Neuronal stem cell (in vitro differentiated cells): ENCODE measurements around the gene C16orf78. TPM values are rescaled to one million over a fixed set of nuclear protein-coding genes. Genes with fewer than 3 reads are reported as not detected.

ENCODE experiments used
- DNase-seq: peaks from one replicate; pipeline ENCODE4 v3.0.0-alpha.2; 2013; ENCODE audit warnings: low spot score
- H2AFZ ChIP-seq: one replicate; pipeline ENCODE4 v1.6.1; 2013; ENCODE audit warnings: mild to moderate bottlenecking, low read length, inconsistent platforms
- H2AK5ac ChIP-seq: 2 replicates; pipeline ENCODE4 v1.6.1; 2013; ENCODE audit warnings: low read depth, mild to moderate bottlenecking, inconsistent platforms, low read length, moderate library complexity, mixed read lengths
- H2BK120ac ChIP-seq: 2 replicates; pipeline ENCODE4 v1.6.1; 2013; ENCODE audit warnings: low read depth, mild to moderate bottlenecking, inconsistent platforms, low read length, moderate library complexity, mixed read lengths
- H2BK12ac ChIP-seq: one replicate; pipeline ENCODE4 v1.6.1; 2013; ENCODE audit warnings: low read length, inconsistent platforms
- H2BK15ac ChIP-seq: 2 replicates; pipeline ENCODE4 v1.6.1; 2013; ENCODE audit warnings: mild to moderate bottlenecking, low read length, inconsistent platforms, mixed read lengths
- H2BK5ac ChIP-seq: one replicate; pipeline ENCODE4 v1.6.1; 2013; ENCODE audit warnings: inconsistent platforms, mild to moderate bottlenecking, low read length, moderate library complexity
- H3K14ac ChIP-seq: one replicate; pipeline ENCODE4 v1.6.1; 2013; ENCODE audit warnings: low read length, inconsistent platforms
- H3K18ac ChIP-seq: 2 replicates; pipeline ENCODE4 v1.6.1; 2013; ENCODE audit warnings: low read length, inconsistent platforms
- H3K23ac ChIP-seq: 2 replicates; pipeline ENCODE4 v1.6.1; 2013; ENCODE audit warnings: low read depth, mild to moderate bottlenecking, mixed read lengths, low read length, inconsistent platforms; ENCODE audit not compliant: poor library complexity
- H3K27ac ChIP-seq: replicated peaks from 3 replicates; pipeline ENCODE4 v1.5.1; 2013; ENCODE audit warnings: low read length, inconsistent platforms
- H3K27me3 ChIP-seq, 3 experiments: 2 replicates each; pipeline ENCODE4 v1.6.1; 2013; ENCODE audit warnings: low read length in 3 of 3, mild to moderate bottlenecking in 2 of 3, inconsistent platforms in 1 of 3, low read depth in 1 of 3, mixed read lengths in 1 of 3, moderate library complexity in 1 of 3; ENCODE audit not compliant: control insufficient read depth in 3 of 3, insufficient read depth in 3 of 3
- H3K36me3 ChIP-seq, 2 donors: replicated peaks in 1 of 2; 2 replicates each; pipeline ENCODE4 v1.6.1; 2013; ENCODE audit warnings: low read length in 2 of 2; ENCODE audit not compliant: control insufficient read depth in 2 of 2, insufficient read depth in 2 of 2
- H3K4ac ChIP-seq: 2 replicates; pipeline ENCODE4 v1.6.1; 2013; ENCODE audit warnings: inconsistent platforms, mild to moderate bottlenecking, low read length, moderate library complexity
- H3K4me1 ChIP-seq, 2 donors: 1 replicate in 1 of 2; 2 replicates in 1 of 2; pipeline ENCODE4 v1.6.1; 2013; ENCODE audit warnings: low read length in 2 of 2, low read depth in 1 of 2; ENCODE audit not compliant: control insufficient read depth in 2 of 2, insufficient read depth in 1 of 2
- H3K4me2 ChIP-seq: one replicate; pipeline ENCODE4 v1.6.1; 2013; ENCODE audit warnings: mild to moderate bottlenecking, low read length, inconsistent platforms; ENCODE audit not compliant: insufficient read depth, poor library complexity, severe bottlenecking
- H3K4me3 ChIP-seq, 2 donors: 2 replicates each; pipeline ENCODE4 v1.5.1; 2013; ENCODE audit warnings: low read length in 2 of 2, mild to moderate bottlenecking in 2 of 2, inconsistent platforms in 1 of 2, moderate library complexity in 1 of 2
- H3K79me1 ChIP-seq: one replicate; pipeline ENCODE4 v1.6.1; 2013; ENCODE audit warnings: low read depth, mild to moderate bottlenecking, inconsistent platforms, low read length, moderate library complexity
- H3K9ac ChIP-seq: one replicate; pipeline ENCODE4 v1.6.1; 2013; ENCODE audit warnings: mild to moderate bottlenecking, low read depth, low read length, inconsistent platforms; ENCODE audit not compliant: poor library complexity
- H3K9me3 ChIP-seq, 2 donors: replicated peaks in 1 of 2; 2 replicates each; pipeline versions ENCODE3 to v1.6.1; 2013; ENCODE audit warnings: low read length in 2 of 2, mild to moderate bottlenecking in 2 of 2, inconsistent platforms in 1 of 2, low read depth in 1 of 2, mixed read lengths in 1 of 2, moderate library complexity in 1 of 2; ENCODE audit not compliant: control insufficient read depth in 2 of 2, insufficient read depth in 1 of 2
- H4K8ac ChIP-seq: one replicate; pipeline ENCODE4 v1.6.1; 2013; ENCODE audit warnings: low read depth, mild to moderate bottlenecking, inconsistent platforms, low read length, moderate library complexity
- H4K91ac ChIP-seq: one replicate; pipeline ENCODE4 v1.6.1; 2013; ENCODE audit warnings: low read length, low read depth, mild to moderate bottlenecking, inconsistent platforms; ENCODE audit not compliant: poor library complexity
- WGBS, 2 donors: extraction: QIAGEN DNeasy Blood & Tissue Kit; methylation state at CpG; one replicate each; pipeline ENCODE4 v1.1.7; 2013; ENCODE audit warnings: missing lambda C conversion rate in 2 of 2, mixed read lengths in 1 of 2; ENCODE audit not compliant: insufficient read length in 2 of 2, insufficient replicate concordance in 1 of 2; ENCODE audit errors: extremely low coverage in 2 of 2; 5-methylcytosine and 5-hydroxymethylcytosine counted together
- polyA plus RNA-seq, 2 experiments: library from polyadenylated mRNA; stranded (reverse); fragments of 200-250 nt; gene quantifications; one replicate each; pipeline ENCODE4 v1.2.3, GENCODE V29; 2013

The C16orf78 gene, protein sequence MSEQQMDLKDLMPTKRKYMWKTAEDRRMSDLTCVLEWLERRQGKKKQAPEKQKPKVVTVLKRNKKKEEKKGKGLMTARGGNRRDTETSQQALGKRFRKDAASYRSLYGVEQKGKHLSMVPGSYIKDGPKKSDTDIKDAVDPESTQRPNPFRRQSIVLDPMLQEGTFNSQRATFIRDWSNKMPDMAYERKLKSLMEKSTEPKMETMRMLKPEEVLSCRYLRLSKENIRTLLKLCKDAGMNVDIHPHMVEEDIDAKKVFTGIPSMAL
- not detected for polyA plus RNA-seq (2013, experiment 1 of 2)
- polyA plus RNA-seq (2013, experiment 2 of 2) = not detected

DNA sequence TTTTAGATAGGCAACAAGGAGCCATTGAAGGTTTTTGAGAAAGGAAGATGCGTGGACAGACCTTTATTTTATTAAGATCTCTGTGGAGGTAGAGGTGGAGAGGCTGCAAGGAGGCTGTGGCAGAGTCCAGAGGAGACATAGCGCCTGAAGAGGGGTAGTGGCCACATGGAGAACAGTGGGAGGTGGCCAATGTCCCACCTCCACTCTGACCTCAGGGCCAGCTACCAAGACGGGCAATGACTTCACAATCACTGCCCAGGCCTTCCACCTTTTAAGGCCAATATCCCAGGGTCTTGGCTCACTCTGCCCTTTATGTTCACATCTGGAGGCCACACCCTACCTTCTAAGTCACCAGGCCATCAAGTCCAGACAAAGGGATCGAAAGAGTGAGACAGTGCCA, at the start of gene C16orf78:
TSS of gene C16orf78 (plus strand) at position 301 of the 400 bp plus-strand sequence. CDS start 136 bp downstream, outside the sequence.
- H3K18ac ChIP-seq = no peak within 1 kb of the TSS
- H3K79me1 ChIP-seq = no peaks in the 10 kb centered on the region
- H2BK120ac ChIP-seq = no peak within 1 kb of the TSS
- no peak within 1 kb of the TSS for H2BK15ac ChIP-seq
- no peak within 1 kb of the TSS for H2BK12ac ChIP-seq
- no peak within 1 kb of the TSS for H3K23ac ChIP-seq
- no peak within 1 kb of the TSS for H3K14ac ChIP-seq
- no peak within 1 kb of the TSS for H4K91ac ChIP-seq
- no peak within 1 kb of the TSS for H3K4me2 ChIP-seq
- WGBS, 2 donors = no CpG with 5 or more reads among the region's 4 CpGs
- no peak within 1 kb of the TSS for H3K27ac ChIP-seq
- H2AK5ac ChIP-seq = no peak within 1 kb of the TSS
- peaks cover 0 to under 1% (median 0%) of the 10 kb centered on the region in 3 experiments for H3K27me3 ChIP-seq
- no peak within 1 kb of the TSS for H4K8ac ChIP-seq
- H3K4me1 ChIP-seq = no peaks in the 10 kb centered on the region
- H3K36me3 ChIP-seq = no peaks in the 10 kb centered on the region
- H3K4ac ChIP-seq = no peak within 1 kb of the TSS
- no peaks in the 10 kb centered on the region for H3K9me3 ChIP-seq
- H2BK5ac ChIP-seq = no peak within 1 kb of the TSS
- no peak within 1 kb of the TSS for H2AFZ ChIP-seq
- no peak within 1 kb of the TSS for H3K9ac ChIP-seq
- no peak within 1 kb of the TSS for H3K4me3 ChIP-seq
- no peak for DNase-seq

DNA sequence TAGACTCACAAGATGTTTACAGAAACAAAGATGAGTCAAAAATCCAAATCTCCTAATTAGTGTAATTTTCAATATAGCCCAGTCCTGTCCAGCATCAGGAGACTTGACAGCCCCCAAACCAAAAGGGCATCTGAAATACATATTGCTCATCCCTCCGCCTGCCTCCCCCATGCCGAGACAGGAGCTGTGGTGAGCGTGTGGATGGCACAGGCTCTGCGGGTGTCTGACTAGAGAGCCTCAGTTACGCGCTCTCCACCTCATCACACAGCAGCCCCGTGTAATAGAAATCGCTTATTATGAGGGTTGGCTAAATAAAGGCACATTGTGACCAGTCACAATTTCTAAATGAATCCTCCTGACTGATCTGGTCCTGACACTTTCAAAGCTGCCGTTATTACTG, 48.9 kb upstream of the C16orf78 start:
- H3K79me1 ChIP-seq = no peaks in the 10 kb centered on the region
- no peak overlapping the region for H3K4me2 ChIP-seq
- no peak overlapping the region for H3K4me3 ChIP-seq
- no peak overlapping the region for H2BK15ac ChIP-seq
- H3K18ac ChIP-seq = no peak overlapping the region
- H3K9me3 ChIP-seq = no peaks in the 10 kb centered on the region
- no peak overlapping the region for H3K9ac ChIP-seq
- H2AK5ac ChIP-seq = no peak overlapping the region
- no peaks in the 10 kb centered on the region for H3K36me3 ChIP-seq
- no peak overlapping the region for H3K4ac ChIP-seq
- H2BK12ac ChIP-seq = no peak overlapping the region
- peaks cover 0 to 8% (median 0%) of the 10 kb centered on the region in 3 experiments for H3K27me3 ChIP-seq
- no peak overlapping the region for H2AFZ ChIP-seq
- no peak overlapping the region for H3K14ac ChIP-seq
- H3K23ac ChIP-seq = no peak overlapping the region
- no peak overlapping the region for H2BK120ac ChIP-seq
- no peak for DNase-seq
- no peak overlapping the region for H3K27ac ChIP-seq
- H4K8ac ChIP-seq = no peak overlapping the region
- WGBS, 2 donors = no CpG with 5 or more reads among the region's 9 CpGs
- H3K4me1 ChIP-seq = no peaks in the 10 kb centered on the region
- H4K91ac ChIP-seq = no peak overlapping the region
- H2BK5ac ChIP-seq = no peak overlapping the region

DNA sequence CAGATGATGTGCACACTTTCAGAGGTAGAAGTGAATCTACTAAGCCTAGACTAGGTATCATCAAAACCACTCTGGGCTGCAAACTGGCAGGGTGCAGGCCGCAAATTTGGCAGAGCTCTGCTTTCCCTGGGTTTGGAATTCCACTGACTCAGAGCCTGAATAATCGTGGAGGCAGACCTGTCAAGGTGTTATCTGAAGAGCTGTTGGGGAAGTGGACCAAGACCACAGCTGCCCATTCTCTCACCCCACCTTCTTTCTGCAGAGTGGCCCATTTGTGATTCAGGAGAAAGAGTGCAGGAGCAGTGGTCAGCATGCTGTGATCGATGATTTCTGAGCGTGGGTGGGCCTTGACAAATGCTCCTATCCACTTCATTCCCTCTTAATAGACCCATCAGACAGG, 46.1 kb upstream of the C16orf78 start:
- Histone ChIP-seq H3K27me3 (peaks cover 0 to 8% (median 0%) of the 10 kb centered on the region in 3 experiments), H2AK5ac (no peak overlapping the region), H3K18ac (no peak overlapping the region), H2AFZ (no peak overlapping the region), H4K8ac (no peak overlapping the region), H3K36me3 (no peaks in the 10 kb centered on the region), H3K4me1 (no peaks in the 10 kb centered on the region), H3K9me3 (no peaks in the 10 kb centered on the region), H4K91ac (no peak overlapping the region), H3K4ac (no peak overlapping the region), H2BK5ac (no peak overlapping the region), H3K9ac (no peak overlapping the region), H2BK15ac (no peak overlapping the region), H3K14ac (no peak overlapping the region), H3K23ac (no peak overlapping the region), H2BK12ac (no peak overlapping the region), H3K4me3 (no peak overlapping the region), H3K4me2 (no peak overlapping the region), H3K27ac (no peak overlapping the region), H2BK120ac (no peak overlapping the region), H3K79me1 (no peaks in the 10 kb centered on the region)
- no peak for DNase-seq
- WGBS, 2 donors = no CpG with 5 or more reads among the region's 4 CpGs

DNA sequence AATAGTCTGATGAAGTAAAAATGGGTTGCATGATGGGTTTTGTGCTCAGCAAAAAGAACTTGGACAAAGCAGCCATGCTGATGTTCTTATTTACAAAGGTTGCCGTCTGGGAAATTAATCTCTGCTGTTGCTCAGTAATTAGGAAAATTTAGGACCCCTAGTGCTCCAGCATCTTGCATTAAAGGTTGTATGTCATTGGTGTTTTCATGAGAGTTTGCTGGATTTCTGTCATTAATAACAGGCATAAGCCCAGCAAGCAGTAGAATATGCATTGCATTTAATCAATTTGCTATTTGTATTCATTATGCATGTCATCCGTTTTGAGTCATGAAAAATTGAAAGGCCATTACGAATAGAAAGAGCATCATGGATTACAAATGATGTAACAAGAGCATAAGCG, 45.3 kb upstream of the C16orf78 start:
- no peak overlapping the region for H3K4ac ChIP-seq
- H3K36me3 ChIP-seq = no peaks in the 10 kb centered on the region
- no peaks in the 10 kb centered on the region for H3K9me3 ChIP-seq

More for the DNA sequence above, 45.3 kb upstream of the C16orf78 start:
- H3K27ac ChIP-seq = no peak overlapping the region
- H3K4me1 ChIP-seq = peaks cover 0 to 4% of the 10 kb centered on the region in 2 donors
- no peak overlapping the region for H3K23ac ChIP-seq
- peaks cover 0 to 8% (median 0%) of the 10 kb centered on the region in 3 experiments for H3K27me3 ChIP-seq
- H3K4me3 ChIP-seq = no peak overlapping the region
- no peak overlapping the region for H2AFZ ChIP-seq
- no peak overlapping the region for H2AK5ac ChIP-seq
- H3K4me2 ChIP-seq = no peak overlapping the region
- H4K8ac ChIP-seq = no peak overlapping the region
- whole genome bisulfite sequencing, 2 donors = no CpG with 5 or more reads among the region's 4 CpGs
- H3K18ac ChIP-seq = no peak overlapping the region
- DNase-seq = no peak
- no peak overlapping the region for H2BK12ac ChIP-seq
- no peak overlapping the region for H2BK5ac ChIP-seq
- H2BK15ac ChIP-seq = no peak overlapping the region
- no peak overlapping the region for H4K91ac ChIP-seq
- H3K79me1 ChIP-seq = no peaks in the 10 kb centered on the region
- no peak overlapping the region for H3K14ac ChIP-seq
- H3K9ac ChIP-seq = no peak overlapping the region
- no peak overlapping the region for H2BK120ac ChIP-seq
